ENCODE measurements around the gene MADD. TPM values are rescaled to one million over a fixed set of nuclear protein-coding genes. Genes with fewer than 3 reads are reported as not detected.
A peak's percentile ranks its signal among the peaks of the same experiment; 100 is the strongest.

MADD gene
- total RNA-seq, 1 donor from 2014 or later, result 29.6 TPM

- Mint-ChIP-seq H3K27ac (ENCODE audit: unreplicated experiment) (no peak overlapping the region), H3K36me3 (ENCODE audit: low read depth) (peaks cover 16% of the 10 kb centered on the region), H3K27me3 (ENCODE audit: low read depth) (no peaks in the 10 kb centered on the region), H3K9me3 (ENCODE audit: low read depth) (no peaks in the 10 kb centered on the region), H3K4me1 (ENCODE audit: low read depth) (peaks cover 22% of the 10 kb centered on the region), H3K4me3 (ENCODE audit: unreplicated experiment) (no peak overlapping the region)
- no peak for TF ChIP-seq CTCF (IDR thresholded peaks at IDR 0.05)
- DNase-seq (ENCODE audit: low spot score), result no peak
Measured at GRCh38 chr11:47233051-47233450, 36.9 kb upstream of the MADD start.

GRCh38 chr11:47233989-47234668, 35.8 kb upstream of the MADD start:
- Mint-ChIP-seq H3K4me1 (ENCODE audit: low read depth) (peaks cover 20% of the 10 kb centered on the region), H3K27ac (ENCODE audit: unreplicated experiment) (peak overlapping the region; percentile 77)

GRCh38 chr11:47234669-47235100, 35.2 kb upstream of the MADD start:
- Mint-ChIP-seq H3K27me3 (ENCODE audit: low read depth) (no peaks in the 10 kb centered on the region), H3K4me3 (ENCODE audit: unreplicated experiment) (no peak overlapping the region), H3K9me3 (ENCODE audit: low read depth) (no peaks in the 10 kb centered on the region), H3K36me3 (ENCODE audit: low read depth) (peaks cover 15% of the 10 kb centered on the region), H3K4me1 (ENCODE audit: low read depth) (peaks cover 17% of the 10 kb centered on the region), H3K27ac (ENCODE audit: unreplicated experiment) (peak overlapping the region; percentile 59)
- DNase-seq (ENCODE audit: low spot score), result no peak
- TF ChIP-seq CTCF (IDR thresholded peaks at IDR 0.05), result no peak

More at GRCh38 chr11:47233989-47234668, 35.8 kb upstream of the MADD start:
- no peak for DNase-seq (ENCODE audit: low spot score)
- H3K9me3 Mint-ChIP-seq (ENCODE audit: low read depth), result no peaks in the 10 kb centered on the region
- H3K36me3 Mint-ChIP-seq (ENCODE audit: low read depth), result peaks cover 14% of the 10 kb centered on the region
- no peak overlapping the region for H3K4me3 Mint-ChIP-seq (ENCODE audit: unreplicated experiment)
- no peaks in the 10 kb centered on the region for H3K27me3 Mint-ChIP-seq (ENCODE audit: low read depth)
- TF ChIP-seq CTCF (IDR thresholded peaks at IDR 0.05), result peak; percentile 69

- Mint-ChIP-seq H3K36me3 (ENCODE audit: low read depth) (peaks cover 18% of the 10 kb centered on the region), H3K4me3 (ENCODE audit: unreplicated experiment) (no peak overlapping the region), H3K4me1 (ENCODE audit: low read depth) (peaks cover 17% of the 10 kb centered on the region), H3K27ac (ENCODE audit: unreplicated experiment) (peak overlapping the region; percentile 59), H3K27me3 (ENCODE audit: low read depth) (no peaks in the 10 kb centered on the region), H3K9me3 (ENCODE audit: low read depth) (no peaks in the 10 kb centered on the region)
- no peak for DNase-seq (ENCODE audit: low spot score)
- no peak for TF ChIP-seq CTCF (IDR thresholded peaks at IDR 0.05)
Measured at GRCh38 chr11:47235163-47235562, 34.8 kb upstream of the MADD start.

GRCh38 chr11:47236482-47236881, 33.5 kb upstream of the MADD start:
- Mint-ChIP-seq H3K4me3 (ENCODE audit: unreplicated experiment) (no peak overlapping the region), H3K27ac (ENCODE audit: unreplicated experiment) (peak overlapping the region; percentile 34), H3K36me3 (ENCODE audit: low read depth) (peaks cover 23% of the 10 kb centered on the region), H3K4me1 (ENCODE audit: low read depth) (peaks cover 17% of the 10 kb centered on the region), H3K9me3 (ENCODE audit: low read depth) (no peaks in the 10 kb centered on the region), H3K27me3 (ENCODE audit: low read depth) (no peaks in the 10 kb centered on the region)
- no peak for TF ChIP-seq CTCF (IDR thresholded peaks at IDR 0.05)
- DNase-seq (ENCODE audit: low spot score), result no peak

Data from chondrocyte (in vitro differentiated cells).